22Rv1 (cell line): Measurements from ENCODE around the gene CTSS.

Source experiments
- ZFX ChIP-seq: fragments of 450-650 bp; IDR thresholded peaks from 2 replicates; pipeline ENCODE4 v1.6.1; 2017; ENCODE audit warnings: antibody characterized with exemption, borderline replicate concordance
- TF ChIP-seq, protein P1 (sequence below): fragments of 450-650 bp; IDR thresholded peaks from 2 replicates; pipeline ENCODE4 v1.5.1; 2017; ENCODE audit warnings: mild to moderate bottlenecking

DNA sequence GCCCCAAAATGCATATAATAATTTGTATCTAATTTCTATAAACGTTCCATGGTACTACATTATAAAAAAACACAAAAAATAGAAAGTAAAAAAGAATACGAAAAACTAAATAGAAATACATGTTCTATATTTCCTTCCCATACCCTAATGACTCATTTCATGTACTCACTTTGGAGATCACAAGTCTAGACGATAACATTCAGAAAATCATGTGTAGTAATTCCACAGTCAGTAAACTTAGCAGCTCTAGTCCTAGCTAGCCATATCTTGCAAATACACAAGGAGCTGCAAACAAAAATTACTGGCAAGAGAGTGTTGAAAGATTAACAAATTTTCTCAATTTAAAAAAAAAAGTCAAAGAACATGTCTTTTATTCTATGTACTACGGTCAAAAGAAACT, 70.0 kb downstream of the CTSS start:
- TF ChIP-seq, protein P1, sequence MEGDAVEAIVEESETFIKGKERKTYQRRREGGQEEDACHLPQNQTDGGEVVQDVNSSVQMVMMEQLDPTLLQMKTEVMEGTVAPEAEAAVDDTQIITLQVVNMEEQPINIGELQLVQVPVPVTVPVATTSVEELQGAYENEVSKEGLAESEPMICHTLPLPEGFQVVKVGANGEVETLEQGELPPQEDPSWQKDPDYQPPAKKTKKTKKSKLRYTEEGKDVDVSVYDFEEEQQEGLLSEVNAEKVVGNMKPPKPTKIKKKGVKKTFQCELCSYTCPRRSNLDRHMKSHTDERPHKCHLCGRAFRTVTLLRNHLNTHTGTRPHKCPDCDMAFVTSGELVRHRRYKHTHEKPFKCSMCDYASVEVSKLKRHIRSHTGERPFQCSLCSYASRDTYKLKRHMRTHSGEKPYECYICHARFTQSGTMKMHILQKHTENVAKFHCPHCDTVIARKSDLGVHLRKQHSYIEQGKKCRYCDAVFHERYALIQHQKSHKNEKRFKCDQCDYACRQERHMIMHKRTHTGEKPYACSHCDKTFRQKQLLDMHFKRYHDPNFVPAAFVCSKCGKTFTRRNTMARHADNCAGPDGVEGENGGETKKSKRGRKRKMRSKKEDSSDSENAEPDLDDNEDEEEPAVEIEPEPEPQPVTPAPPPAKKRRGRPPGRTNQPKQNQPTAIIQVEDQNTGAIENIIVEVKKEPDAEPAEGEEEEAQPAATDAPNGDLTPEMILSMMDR: no peak
- TF ChIP-seq ZFX: no peak
